Measurements from ENCODE around the gene IFITM10. TPM values are rescaled to one million over a fixed set of nuclear protein-coding genes. Genes with fewer than 3 reads are reported as not detected.

IFITM10 gene
- total and polyA plus RNA-seq, 2 donors from 2014 or later = 2.3 to 6.4 TPM

- Histone ChIP-seq H3K9ac (ENCODE audit: low read length in 3 of 3) (no peak overlapping the region), H3K4me3 (ENCODE audit: low read length in 3 of 3) (no peak overlapping the region), H3K36me3 (ENCODE audit: control insufficient read depth in 2 of 3, insufficient read depth in 3 of 3, low read length in 3 of 3) (no peaks in the 10 kb centered on the region), H3K4me1 (ENCODE audit: control insufficient read depth in 2 of 3, insufficient read depth in 2 of 3, low read depth in 1 of 3, low read length in 3 of 3) (peaks cover 0 to 4% (median 0%) of the 10 kb centered on the region in 3 donors), H3K9me3 (ENCODE audit: control insufficient read depth in 2 of 3, insufficient read depth in 1 of 3, low read length in 3 of 3) (no peaks in the 10 kb centered on the region), H3K27me3 (ENCODE audit: control insufficient read depth, insufficient read depth, low read length) (no peaks in the 10 kb centered on the region), H3K27ac (ENCODE audit: low read depth in 2 of 2, low read length in 2 of 2) (no peak overlapping the region)
- FAIRE-seq = no peak
- DNase-seq = no peak
- intact Hi-C loops (cut with DNase I) = no loop called here
- TF ChIP-seq CTCF (IDR thresholded peaks at IDR 0.05; ENCODE audit: borderline replicate concordance, extremely low read depth, insufficient read depth) = no peak
These were observed 35.5 kb upstream of the IFITM10 start for GRCh38 chr11:1785749-1786413.

- FAIRE-seq = no peak
- DNase-seq = peak in 1 of 5 donors; percentile 3
- Histone ChIP-seq H3K27me3 (ENCODE audit: control insufficient read depth, insufficient read depth, low read length) (no peaks in the 10 kb centered on the region), H3K9ac (ENCODE audit: low read length in 3 of 3) (no peak overlapping the region), H3K36me3 (ENCODE audit: control insufficient read depth in 2 of 3, insufficient read depth in 3 of 3, low read length in 3 of 3) (no peaks in the 10 kb centered on the region), H3K4me1 (ENCODE audit: control insufficient read depth in 2 of 3, insufficient read depth in 2 of 3, low read depth in 1 of 3, low read length in 3 of 3) (peaks cover 0 to 4% (median 0%) of the 10 kb centered on the region in 3 donors), H3K9me3 (ENCODE audit: control insufficient read depth in 2 of 3, insufficient read depth in 1 of 3, low read length in 3 of 3) (no peaks in the 10 kb centered on the region), H3K4me3 (ENCODE audit: low read length in 3 of 3) (no peak overlapping the region), H3K27ac (ENCODE audit: low read depth in 2 of 2, low read length in 2 of 2) (no peak overlapping the region)
- TF ChIP-seq CTCF (IDR thresholded peaks at IDR 0.05; ENCODE audit: borderline replicate concordance, extremely low read depth, insufficient read depth) = no peak
- intact Hi-C loops (cut with DNase I) = no loop called here
These were observed 34.6 kb upstream of the IFITM10 start for GRCh38 chr11:1784761-1785650.

GRCh38 chr11:1783725-1784529 lies 33.5 kb upstream of the IFITM10 start:
- H3K36me3 ChIP-seq (ENCODE audit: control insufficient read depth in 2 of 3, insufficient read depth in 3 of 3, low read length in 3 of 3) = no peaks in the 10 kb centered on the region
- TF ChIP-seq CTCF (IDR thresholded peaks at IDR 0.05; ENCODE audit: borderline replicate concordance, extremely low read depth, insufficient read depth) = no peak
- intact Hi-C loops (cut with DNase I) = no loop called here
- FAIRE-seq = no peak
- DNase-seq = peak in 1 of 5 donors; percentile 8
- H3K9me3 ChIP-seq (ENCODE audit: control insufficient read depth in 2 of 3, insufficient read depth in 1 of 3, low read length in 3 of 3) = no peaks in the 10 kb centered on the region
- H3K27me3 ChIP-seq (ENCODE audit: control insufficient read depth, insufficient read depth, low read length) = no peaks in the 10 kb centered on the region
- peaks cover 0 to 4% (median 0%) of the 10 kb centered on the region in 3 donors for H3K4me1 ChIP-seq (ENCODE audit: control insufficient read depth in 2 of 3, insufficient read depth in 2 of 3, low read depth in 1 of 3, low read length in 3 of 3)
- no peak overlapping the region for H3K9ac ChIP-seq (ENCODE audit: low read length in 3 of 3)
- H3K4me3 ChIP-seq (ENCODE audit: low read length in 3 of 3) = no peak overlapping the region
- H3K27ac ChIP-seq (ENCODE audit: low read depth in 2 of 2, low read length in 2 of 2) = no peak overlapping the region

Data from kidney (tissue), 14 donors.